ENCODE results near the gene TPRA1. TPM values are rescaled to one million over a fixed set of nuclear protein-coding genes. Genes with fewer than 3 reads are reported as not detected.

Gene TPRA1
- total RNA-seq, 1 experiment from 2014 or later: 35.1 TPM

GRCh38 chr3:127556565-127556964 lies 34.0 kb downstream of the TPRA1 start:
- no peak overlapping the region for H3K9ac ChIP-seq (ENCODE audit: low read length)
- no peak overlapping the region for H3K4me3 ChIP-seq (replicated peaks in 1 of 2; ENCODE audit: low read depth in 1 of 2, low read length in 2 of 2)
- no peak for TF ChIP-seq RAD21 (IDR thresholded peaks at IDR 0.05; ENCODE audit: low read depth)
- TF ChIP-seq, protein P1, sequence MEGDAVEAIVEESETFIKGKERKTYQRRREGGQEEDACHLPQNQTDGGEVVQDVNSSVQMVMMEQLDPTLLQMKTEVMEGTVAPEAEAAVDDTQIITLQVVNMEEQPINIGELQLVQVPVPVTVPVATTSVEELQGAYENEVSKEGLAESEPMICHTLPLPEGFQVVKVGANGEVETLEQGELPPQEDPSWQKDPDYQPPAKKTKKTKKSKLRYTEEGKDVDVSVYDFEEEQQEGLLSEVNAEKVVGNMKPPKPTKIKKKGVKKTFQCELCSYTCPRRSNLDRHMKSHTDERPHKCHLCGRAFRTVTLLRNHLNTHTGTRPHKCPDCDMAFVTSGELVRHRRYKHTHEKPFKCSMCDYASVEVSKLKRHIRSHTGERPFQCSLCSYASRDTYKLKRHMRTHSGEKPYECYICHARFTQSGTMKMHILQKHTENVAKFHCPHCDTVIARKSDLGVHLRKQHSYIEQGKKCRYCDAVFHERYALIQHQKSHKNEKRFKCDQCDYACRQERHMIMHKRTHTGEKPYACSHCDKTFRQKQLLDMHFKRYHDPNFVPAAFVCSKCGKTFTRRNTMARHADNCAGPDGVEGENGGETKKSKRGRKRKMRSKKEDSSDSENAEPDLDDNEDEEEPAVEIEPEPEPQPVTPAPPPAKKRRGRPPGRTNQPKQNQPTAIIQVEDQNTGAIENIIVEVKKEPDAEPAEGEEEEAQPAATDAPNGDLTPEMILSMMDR (IDR thresholded peaks at IDR 0.05 in 2 of 3, conservative IDR thresholded peaks at IDR 0.05 in 1 of 3; ENCODE audit: borderline replicate concordance in 1 of 3, insufficient read depth in 1 of 3, low read depth in 2 of 3, low read length in 2 of 3): peak; percentile 3 to 65 (median 56); a peak in 4 of 6 replicates
- peak; percentile 67 for ATAC-seq
- H4K20me1 ChIP-seq (ENCODE audit: insufficient read depth): no peaks in the 10 kb centered on the region
- ChIA-PET CTCF (no interaction called here), POLR2A (no interaction called here), RAD21 (ENCODE audit: low non-redundant PET in 1 of 2, low total read pairs in 2 of 2, uncharacterized antibody in 2 of 2, unreplicated experiment in 2 of 2) (no interaction called here)
- no peak overlapping the region for H3K27ac ChIP-seq (ENCODE audit: low read depth, low read length)
- DNase-seq (ENCODE audit: low read depth, low spot score): no peak
- no peak overlapping the region for H2AFZ ChIP-seq (ENCODE audit: low read depth, low read length, poor library complexity, severe bottlenecking)
- H3K27me3 ChIP-seq (ENCODE audit: insufficient read depth, low read length): no peaks in the 10 kb centered on the region
- no peaks in the 10 kb centered on the region for H3K36me3 ChIP-seq (ENCODE audit: control insufficient read depth in 1 of 2, insufficient read depth in 2 of 2, low read length in 2 of 2)
- no peaks in the 10 kb centered on the region for H3K9me2 ChIP-seq (ENCODE audit: insufficient read depth)
- H3K4me1 ChIP-seq (ENCODE audit: control insufficient read depth in 1 of 2, insufficient read depth in 2 of 2, low read length in 2 of 2): peaks cover 0 to 4% of the 10 kb centered on the region in 2 experiments; a peak in 1 of 4 replicates
- BruUV-seq (replicated peaks): no TSS peak
- H3K9me3 ChIP-seq (ENCODE audit: control insufficient read depth in 1 of 2, insufficient read depth in 1 of 2, low read depth in 1 of 2, low read length in 2 of 2): peaks cover 0 to 8% of the 10 kb centered on the region in 2 experiments; a peak in 1 of 4 replicates
- no peak overlapping the region for H3K4me2 ChIP-seq (ENCODE audit: low read length)
- H3K79me2 ChIP-seq (ENCODE audit: insufficient read depth, low read length): no peaks in the 10 kb centered on the region
- intact Hi-C loops (cut with micrococcal nuclease): no loop called here

DNA sequence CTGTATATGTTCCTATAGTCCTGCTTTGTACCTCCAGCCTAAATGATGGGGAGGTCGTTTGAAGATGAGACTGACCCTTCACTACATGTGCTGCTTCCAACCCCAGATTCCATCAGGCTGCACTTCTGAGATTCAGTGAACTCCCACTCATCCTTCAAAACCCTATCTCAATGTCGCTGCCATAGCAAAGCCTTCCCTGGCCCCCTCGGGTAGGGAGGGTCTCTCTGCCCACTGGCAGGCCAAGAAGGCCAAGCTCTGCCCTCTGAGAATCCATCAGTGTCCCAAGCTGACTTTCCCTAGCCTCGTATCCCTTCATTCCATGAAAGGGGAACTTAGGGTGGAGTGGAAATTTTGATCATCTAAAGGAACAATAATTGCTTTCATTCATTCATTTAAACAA lies 35.4 kb downstream of the TPRA1 start:
- Histone ChIP-seq H3K9ac (ENCODE audit: low read length) (no peak overlapping the region), H3K4me2 (ENCODE audit: low read length) (no peak overlapping the region), H2AFZ (ENCODE audit: low read depth, low read length, poor library complexity, severe bottlenecking) (no peak overlapping the region), H3K4me1 (ENCODE audit: control insufficient read depth in 1 of 2, insufficient read depth in 2 of 2, low read length in 2 of 2) (peaks cover 0 to 2% of the 10 kb centered on the region in 2 experiments; a peak in 2 of 4 replicates), H4K20me1 (ENCODE audit: insufficient read depth) (no peaks in the 10 kb centered on the region), H3K9me3 (ENCODE audit: control insufficient read depth in 1 of 2, insufficient read depth in 1 of 2, low read depth in 1 of 2, low read length in 2 of 2) (peaks cover 0 to 8% of the 10 kb centered on the region in 2 experiments; a peak in 1 of 4 replicates), H3K4me3 (replicated peaks in 1 of 2; ENCODE audit: low read depth in 1 of 2, low read length in 2 of 2) (no peak overlapping the region), H3K27me3 (ENCODE audit: insufficient read depth, low read length) (no peaks in the 10 kb centered on the region), H3K9me2 (ENCODE audit: insufficient read depth) (no peaks in the 10 kb centered on the region), H3K79me2 (ENCODE audit: insufficient read depth, low read length) (no peaks in the 10 kb centered on the region), H3K27ac (ENCODE audit: low read depth, low read length) (no peak overlapping the region), H3K36me3 (ENCODE audit: control insufficient read depth in 1 of 2, insufficient read depth in 2 of 2, low read length in 2 of 2) (no peaks in the 10 kb centered on the region)
- ChIA-PET POLR2A (no interaction called here), CTCF (no interaction called here), RAD21 (ENCODE audit: low non-redundant PET in 1 of 2, low total read pairs in 2 of 2, uncharacterized antibody in 2 of 2, unreplicated experiment in 2 of 2) (no interaction called here)
- ATAC-seq (no peak), DNase-seq (ENCODE audit: low read depth, low spot score) (no peak)
- intact Hi-C loops (cut with micrococcal nuclease): no loop called here
- no TSS peak for BruUV-seq (replicated peaks)
- TF ChIP-seq JUND (IDR thresholded peaks at IDR 0.05): no peak
- no peak for TF ChIP-seq EGR1 (IDR thresholded peaks at IDR 0.05; ENCODE audit: low read depth)
- TF ChIP-seq CEBPB (IDR thresholded peaks at IDR 0.05; ENCODE audit: low read depth): no peak
- no peak for TF ChIP-seq POLR2AphosphoS5 (IDR thresholded peaks at IDR 0.05; ENCODE audit: low read depth, low read length)
- TF ChIP-seq, protein P1 (IDR thresholded peaks at IDR 0.05 in 2 of 3, conservative IDR thresholded peaks at IDR 0.05 in 1 of 3; ENCODE audit: borderline replicate concordance in 1 of 3, insufficient read depth in 1 of 3, low read depth in 2 of 3, low read length in 2 of 3): no peak
- no peak for TF ChIP-seq SIN3A (IDR thresholded peaks at IDR 0.05; ENCODE audit: low read depth)
- TF ChIP-seq YY1 (IDR thresholded peaks at IDR 0.05; ENCODE audit: extremely low read depth, insufficient replicate concordance, low read depth, low read length): no peak
- no peak for TF ChIP-seq ZNF274 (IDR thresholded peaks at IDR 0.05; ENCODE audit: low read depth, low read length)
- TF ChIP-seq CBX3 (IDR thresholded peaks at IDR 0.05; ENCODE audit: low read depth): no peak
- TF ChIP-seq, protein P2, sequence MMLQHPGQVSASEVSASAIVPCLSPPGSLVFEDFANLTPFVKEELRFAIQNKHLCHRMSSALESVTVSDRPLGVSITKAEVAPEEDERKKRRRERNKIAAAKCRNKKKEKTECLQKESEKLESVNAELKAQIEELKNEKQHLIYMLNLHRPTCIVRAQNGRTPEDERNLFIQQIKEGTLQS (IDR thresholded peaks at IDR 0.05): no peak
- no peak for TF ChIP-seq ZFX (IDR thresholded peaks at IDR 0.05)
- TF ChIP-seq REST (IDR thresholded peaks at IDR 0.05; ENCODE audit: low read depth): no peak
